HG03039 (cell line): Measurements from ENCODE around the gene PRKAG2.
"Not testable (repeated sequence)": the region's sequence is repeated elsewhere in the genome, so short reads cannot be mapped to it uniquely, and the experiment has no call there.

Source experiments
- ATAC-seq: cut with Tn5 transposase; IDR thresholded peaks from one replicate; pipeline ENCODE4 v1.9.1; 2021; ENCODE audit warnings: mild to moderate bottlenecking, moderate library complexity; ENCODE audit not compliant: unreplicated experiment

PRKAG2 gene

GRCh38 chr7:151806204-151806603, 70.7 kb downstream of the PRKAG2 start:
- no peak for ATAC-seq

DNA sequence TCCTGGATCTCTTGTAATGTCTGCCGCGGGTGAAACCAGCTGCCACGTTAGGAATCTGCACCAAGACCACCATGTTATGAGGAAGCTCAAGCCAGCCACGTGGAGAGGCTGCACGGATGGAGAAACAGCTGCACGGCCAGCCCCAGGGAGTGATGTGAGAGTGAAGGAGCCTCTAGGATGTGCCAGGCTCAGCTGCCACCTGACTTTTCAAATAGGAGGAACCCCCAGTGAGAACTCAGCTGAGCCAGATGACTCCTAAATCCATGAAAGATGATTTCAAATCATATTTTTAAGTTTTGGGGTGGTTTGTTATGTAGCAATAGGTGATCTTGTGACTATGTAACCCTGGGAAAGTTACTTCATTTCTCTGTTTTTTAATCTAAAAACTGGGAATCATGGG, 71.7 kb downstream of the PRKAG2 start:
- ATAC-seq: no peak

DNA sequence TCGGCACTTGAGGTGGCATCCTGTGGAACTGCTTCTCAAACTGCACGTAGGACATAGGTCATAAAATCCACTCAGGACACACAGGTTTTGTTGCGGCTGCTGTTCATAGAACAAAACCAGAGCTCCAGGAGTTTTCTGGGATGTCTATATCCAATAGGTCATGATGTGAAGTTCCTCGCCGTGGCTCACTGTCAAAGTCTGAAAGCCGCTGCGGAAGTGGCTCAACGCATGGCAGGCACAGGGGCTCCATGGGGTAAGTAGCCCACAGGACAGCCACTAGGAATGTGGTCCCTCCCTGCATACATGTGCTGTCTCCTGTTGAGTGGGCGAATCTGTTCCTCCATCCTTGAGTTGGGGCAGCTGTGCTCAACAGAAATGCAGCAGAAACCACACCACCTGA, 72.2 kb downstream of the PRKAG2 start:
- ATAC-seq: no peak

- ATAC-seq: no peak
These were observed 73.1 kb downstream of the PRKAG2 start for GRCh38 chr7:151803841-151804240.

GRCh38 chr7:151802469-151802846, 74.5 kb downstream of the PRKAG2 start:
- ATAC-seq: no peak

DNA sequence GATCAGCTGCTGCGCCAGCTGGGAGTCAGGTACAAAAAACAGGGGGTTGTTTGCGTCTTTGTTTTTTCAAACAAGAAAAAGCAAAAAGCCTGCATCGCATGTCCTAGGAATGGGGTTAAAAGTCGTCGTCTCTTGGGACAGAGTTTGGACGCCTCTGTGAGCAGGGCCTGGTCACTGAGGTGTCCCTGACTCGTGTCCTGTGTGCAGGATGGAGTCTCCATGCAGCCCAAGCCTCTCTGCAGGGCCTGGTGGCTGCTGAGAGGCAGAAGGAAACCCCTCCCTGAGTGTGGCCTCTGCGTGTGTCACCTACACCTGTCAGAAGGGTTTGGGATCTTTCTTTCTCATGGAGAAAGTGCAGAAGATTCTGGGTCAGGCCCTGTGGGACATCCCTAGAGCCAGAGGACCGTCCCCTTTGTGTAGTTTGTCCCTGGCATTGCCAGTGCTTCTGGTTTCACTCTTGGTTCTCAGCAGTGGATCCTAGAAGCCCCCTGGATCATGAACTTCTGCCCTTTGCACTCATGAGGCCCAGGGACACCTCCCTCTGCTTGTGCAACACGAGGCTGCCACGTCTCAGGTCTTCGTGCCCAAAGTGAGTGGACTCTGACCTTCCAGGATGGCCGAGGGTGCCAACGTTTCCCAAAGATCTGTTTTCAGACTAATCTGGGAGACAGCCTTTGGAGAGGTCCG, 75.0 kb downstream of the PRKAG2 start:
- no peak for ATAC-seq

DNA sequence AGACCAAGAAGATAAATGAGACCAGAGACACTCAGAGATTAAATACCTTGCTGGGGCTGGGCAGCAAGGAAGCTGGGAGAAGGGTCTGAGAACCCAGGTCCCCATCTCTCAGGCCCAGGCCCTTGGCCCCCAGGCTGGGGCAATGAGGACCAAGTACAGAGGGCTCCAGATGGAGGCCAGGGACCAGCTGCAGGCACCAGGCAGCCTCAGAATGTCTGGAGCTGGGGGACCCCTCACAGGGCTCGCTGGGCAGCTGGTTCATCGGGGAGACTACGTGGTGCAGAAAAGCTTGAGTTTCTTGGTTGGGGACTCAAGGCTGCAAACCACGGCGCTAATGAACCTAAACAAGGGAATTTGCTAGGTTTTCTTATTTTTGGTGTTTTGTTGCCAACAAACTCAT, 75.6 kb downstream of the PRKAG2 start:
- ATAC-seq: no peak

DNA sequence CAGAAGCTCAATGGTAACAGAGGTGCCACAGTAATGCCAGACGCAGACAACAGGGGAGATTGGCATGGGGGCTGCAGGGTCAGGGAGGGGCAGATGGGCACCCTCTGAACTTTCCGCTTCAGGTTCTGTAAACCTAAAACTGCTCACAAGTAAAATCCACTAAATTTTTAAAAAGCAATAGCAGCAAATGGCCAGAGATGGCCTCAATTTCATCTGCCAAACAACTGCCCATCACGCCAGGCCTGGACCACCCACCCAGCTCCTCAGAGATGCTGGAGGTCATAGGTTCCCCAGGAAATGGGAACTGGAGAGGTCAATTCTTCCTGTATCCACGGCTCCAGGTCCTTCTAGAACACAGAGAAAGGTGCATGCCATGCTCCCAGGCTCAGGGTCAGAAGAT, 76.1 kb downstream of the PRKAG2 start:
- ATAC-seq: no peak

DNA sequence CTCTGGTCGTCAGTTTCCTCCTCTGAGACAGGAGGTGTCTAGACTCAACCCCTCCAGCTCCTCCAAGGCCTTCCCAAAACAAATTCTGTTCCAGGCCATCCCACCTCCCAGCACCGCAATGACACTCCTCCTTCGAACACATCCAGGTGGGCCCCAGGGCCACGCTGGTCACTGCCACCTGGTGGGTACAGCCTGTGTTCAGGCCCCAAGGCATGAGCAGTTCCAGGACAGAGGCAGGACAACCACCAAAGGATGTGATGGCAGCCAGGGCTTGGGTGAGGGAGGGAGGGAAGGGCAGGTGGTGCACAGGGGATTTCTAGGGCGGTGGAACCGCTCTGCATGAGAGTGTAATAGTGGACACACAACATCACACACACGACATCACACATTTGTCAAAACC, 76.5 kb downstream of the PRKAG2 start:
- no peak for ATAC-seq

DNA sequence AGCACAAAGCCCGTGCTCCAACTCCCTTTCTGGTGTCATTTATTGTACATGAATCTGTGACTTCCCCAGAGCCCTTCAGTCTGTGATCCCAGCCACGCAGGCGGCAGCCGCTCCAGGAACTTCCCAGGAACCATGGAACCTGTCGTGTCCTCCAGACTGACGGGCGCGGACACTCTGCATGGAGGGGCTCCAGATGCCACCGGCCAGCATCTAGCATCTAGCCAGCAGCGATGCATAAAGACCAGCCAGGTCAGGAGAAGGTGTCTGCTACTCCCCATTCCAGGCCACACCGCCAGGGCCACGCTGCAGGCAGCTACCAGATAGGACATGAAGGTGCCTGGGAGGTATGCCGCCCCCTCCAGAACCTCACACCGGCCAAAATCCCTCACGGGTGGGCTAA, 77.4 kb downstream of the PRKAG2 start:
- ATAC-seq: no peak

- ATAC-seq: no peak
These were observed 78.0 kb downstream of the PRKAG2 start for GRCh38 chr7:151798851-151799448.

- not testable (repeated sequence) for ATAC-seq
These were observed 79.1 kb downstream of the PRKAG2 start for GRCh38 chr7:151797667-151798307.

DNA sequence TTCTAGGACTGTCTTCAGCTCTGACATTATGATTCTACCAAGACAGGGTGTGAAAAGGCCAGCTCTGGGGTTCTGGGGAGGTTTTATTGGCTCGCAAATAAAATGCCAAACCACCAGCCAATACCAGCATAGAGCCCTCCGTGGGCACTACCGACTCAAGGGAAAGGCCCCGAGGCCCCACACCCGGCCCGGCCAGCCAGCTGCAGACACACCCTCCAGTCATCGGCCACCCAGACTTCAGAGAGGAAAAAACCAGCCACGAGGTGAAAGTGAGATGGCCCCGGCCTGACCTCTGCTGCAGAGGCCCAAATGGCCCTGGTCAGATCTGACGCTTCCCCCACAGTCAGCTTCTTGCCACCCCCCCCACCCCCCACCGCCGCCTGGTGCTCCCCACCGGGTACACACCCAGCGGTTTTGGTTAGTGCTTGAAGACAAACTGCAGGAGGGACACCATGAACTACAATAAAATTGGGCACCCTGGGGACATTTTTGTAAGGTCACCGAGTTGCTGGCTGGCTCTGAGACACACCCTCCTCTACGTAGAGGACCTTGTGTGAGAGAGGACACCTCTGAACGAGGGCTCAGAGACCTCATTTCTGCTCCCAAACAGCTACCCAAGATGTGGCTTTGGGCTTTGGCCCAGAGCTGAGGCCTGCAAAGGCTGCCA, 79.9 kb downstream of the PRKAG2 start:
- no peak for ATAC-seq

DNA sequence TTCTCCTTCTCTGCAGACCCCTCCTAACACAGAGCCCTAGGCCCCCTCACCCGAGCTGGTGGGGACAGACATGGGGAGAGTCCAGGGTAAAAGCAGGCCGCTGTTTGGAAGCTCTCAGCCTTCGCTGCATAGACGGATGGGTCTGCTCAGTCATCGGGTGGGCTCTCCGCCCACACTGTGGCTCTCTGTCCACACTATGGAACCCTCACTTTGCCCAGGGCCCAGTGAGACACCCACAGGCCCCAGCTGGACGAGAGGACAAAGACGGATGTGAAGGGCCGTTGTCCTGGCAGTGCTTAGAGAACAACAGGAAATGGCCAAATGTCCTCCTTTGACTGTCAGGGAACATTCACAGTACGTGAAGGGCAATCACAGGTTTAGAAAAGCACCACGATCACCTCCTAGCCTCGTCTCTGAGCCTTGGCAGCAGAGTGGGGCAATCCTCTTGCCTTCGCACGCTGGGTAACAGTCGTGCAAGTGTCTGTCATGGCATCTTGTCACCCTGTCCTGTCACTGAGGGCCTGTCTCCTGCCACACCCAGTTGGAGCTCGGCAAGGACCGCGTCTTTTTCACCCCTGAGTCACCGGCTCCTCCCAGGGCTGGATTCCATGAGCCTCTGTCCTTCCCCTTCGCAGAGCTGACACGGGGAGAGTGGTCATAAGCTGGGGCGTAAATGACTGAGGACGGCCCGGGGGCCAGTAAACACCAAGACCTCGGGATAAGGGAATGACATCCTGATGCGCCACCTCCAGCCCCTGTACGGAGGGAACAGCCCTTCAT, 80.6 kb downstream of the PRKAG2 start:
- no peak for ATAC-seq

GRCh38 chr7:151795168-151795811, 81.6 kb downstream of the PRKAG2 start:
- ATAC-seq: peak; percentile 74

GRCh38 chr7:151794508-151795167, 82.3 kb downstream of the PRKAG2 start:
- no peak for ATAC-seq

GRCh38 chr7:151793991-151794507, 82.9 kb downstream of the PRKAG2 start:
- ATAC-seq: no peak

- no peak for ATAC-seq
These were observed 83.4 kb downstream of the PRKAG2 start for GRCh38 chr7:151793531-151793951.

DNA sequence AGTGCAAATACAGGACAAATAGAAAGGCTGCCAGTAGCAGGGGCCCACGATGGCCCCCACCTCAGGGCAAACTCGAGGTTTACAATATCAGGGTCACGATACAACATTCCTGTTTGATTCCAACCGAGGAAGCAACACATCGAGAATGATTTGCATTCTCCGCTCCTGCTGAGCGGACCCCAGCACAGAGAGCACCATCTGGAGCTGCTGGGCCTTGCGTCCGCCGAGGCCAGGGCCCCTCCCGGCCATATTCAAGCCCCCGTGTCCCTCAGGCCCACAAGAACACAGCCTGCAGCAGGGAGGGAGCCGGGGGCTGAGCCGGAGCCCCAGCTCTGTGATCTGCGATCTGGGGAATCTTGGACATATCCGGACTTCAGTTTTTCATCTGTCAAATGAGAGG, 84.3 kb downstream of the PRKAG2 start:
- no peak for ATAC-seq

- no peak for ATAC-seq
These were observed 84.8 kb downstream of the PRKAG2 start for GRCh38 chr7:151792086-151792485.
